Keratinocyte (primary cell): ENCODE results near the gene CRYL1.

Experiments
- EZH2 ChIP-seq: IDR thresholded peaks from one replicate; pipeline ENCODE4 v1.6.1; 2012; ENCODE audit warnings: inconsistent platforms, mild to moderate bottlenecking, low read length, moderate library complexity
- TF ChIP-seq, protein P1 (sequence below), 3 experiments: IDR thresholded peaks in 1 of 3; conservative IDR thresholded peaks in 1 of 3; optimal IDR thresholded peaks in 1 of 3; 2 replicates in 2 of 3; 3 replicates in 1 of 3; pipeline versions ENCODE3 to v1.5.1; 2011; ENCODE audit warnings: low read length in 3 of 3, mild to moderate bottlenecking in 3 of 3, moderate library complexity in 2 of 3, control low read depth in 1 of 3, inconsistent platforms in 1 of 3; ENCODE audit not compliant: insufficient read depth in 2 of 3; ENCODE audit errors: extremely low read depth in 1 of 3

DNA sequence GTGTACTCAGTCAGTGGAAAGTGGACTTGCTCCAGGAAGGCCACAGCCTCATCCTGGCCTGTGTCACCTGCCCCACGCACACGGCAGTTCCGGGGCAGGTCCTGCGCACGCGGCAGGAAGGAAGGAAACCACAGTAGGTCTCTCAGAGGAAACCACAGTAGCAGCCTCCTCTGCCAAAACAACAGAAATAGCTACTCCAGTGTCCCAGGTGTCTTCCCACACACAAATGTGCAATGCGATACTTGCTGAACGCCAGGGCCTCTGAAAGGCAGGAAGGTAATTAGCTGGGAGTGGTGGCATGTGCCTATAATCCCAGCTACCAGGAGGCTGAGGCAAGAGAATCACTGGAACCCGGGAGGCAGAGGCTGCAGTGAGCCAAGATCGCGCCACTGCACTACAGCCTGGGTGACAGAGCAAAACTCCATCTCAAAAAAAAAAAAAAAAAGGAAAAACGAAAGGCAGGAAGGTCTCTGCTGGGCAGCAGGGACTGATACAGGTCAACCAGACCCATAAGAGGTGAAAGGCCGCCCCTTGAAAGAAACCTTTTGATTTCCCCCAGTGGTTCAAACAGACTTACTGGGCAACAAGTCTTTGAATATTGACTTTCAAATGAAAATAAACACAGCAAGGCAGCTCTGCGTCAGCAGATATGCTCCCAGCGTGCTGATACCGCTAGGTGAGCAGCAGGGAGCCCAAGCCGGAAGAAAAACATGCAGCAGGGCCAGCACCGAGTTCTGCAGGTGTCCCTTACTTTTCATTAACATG lies 49.5 kb downstream of the CRYL1 start:
- TF ChIP-seq EZH2 = no peak
- TF ChIP-seq, protein P1, sequence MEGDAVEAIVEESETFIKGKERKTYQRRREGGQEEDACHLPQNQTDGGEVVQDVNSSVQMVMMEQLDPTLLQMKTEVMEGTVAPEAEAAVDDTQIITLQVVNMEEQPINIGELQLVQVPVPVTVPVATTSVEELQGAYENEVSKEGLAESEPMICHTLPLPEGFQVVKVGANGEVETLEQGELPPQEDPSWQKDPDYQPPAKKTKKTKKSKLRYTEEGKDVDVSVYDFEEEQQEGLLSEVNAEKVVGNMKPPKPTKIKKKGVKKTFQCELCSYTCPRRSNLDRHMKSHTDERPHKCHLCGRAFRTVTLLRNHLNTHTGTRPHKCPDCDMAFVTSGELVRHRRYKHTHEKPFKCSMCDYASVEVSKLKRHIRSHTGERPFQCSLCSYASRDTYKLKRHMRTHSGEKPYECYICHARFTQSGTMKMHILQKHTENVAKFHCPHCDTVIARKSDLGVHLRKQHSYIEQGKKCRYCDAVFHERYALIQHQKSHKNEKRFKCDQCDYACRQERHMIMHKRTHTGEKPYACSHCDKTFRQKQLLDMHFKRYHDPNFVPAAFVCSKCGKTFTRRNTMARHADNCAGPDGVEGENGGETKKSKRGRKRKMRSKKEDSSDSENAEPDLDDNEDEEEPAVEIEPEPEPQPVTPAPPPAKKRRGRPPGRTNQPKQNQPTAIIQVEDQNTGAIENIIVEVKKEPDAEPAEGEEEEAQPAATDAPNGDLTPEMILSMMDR (optimal IDR thresholded peaks at IDR 0.05 in 1 of 3, IDR thresholded peaks at IDR 0.05 in 1 of 3, conservative IDR thresholded peaks at IDR 0.05 in 1 of 3; ENCODE audit: extremely low read depth in 1 of 3, insufficient read depth in 2 of 3, low read length in 3 of 3) = no peak
